Mucosa of descending colon (tissue), 3 donors: Measurements from ENCODE around the gene NRSN1. TPM values are rescaled to one million over a fixed set of nuclear protein-coding genes. Genes with fewer than 3 reads are reported as not detected.

Source experiments
- ATAC-seq: fragments of 200-7000 bp; cut with Tn5 transposase; one replicate; pipeline ENCODE4 v1.9.1; 2020; ENCODE audit warnings: mild to moderate bottlenecking, moderate library complexity
- DNase-seq, 3 donors: peaks; one replicate each; pipeline ENCODE4 v3.0.0-alpha.2; 2020
- H3K36me3 ChIP-seq: fragments of 200-600 bp; one replicate; pipeline ENCODE4 v1.8.0; 2021; ENCODE audit warnings: low read depth, mild to moderate bottlenecking
- H3K4me1 ChIP-seq: fragments of 200-600 bp; one replicate; pipeline ENCODE4 v1.8.0; 2021; ENCODE audit warnings: low read depth, mild to moderate bottlenecking
- H3K4me3 ChIP-seq: fragments of 200-600 bp; one replicate; pipeline ENCODE4 v1.8.0; 2021; ENCODE audit warnings: mild to moderate bottlenecking
- H3K9me3 ChIP-seq: fragments of 200-600 bp; one replicate; pipeline ENCODE4 v1.8.0; 2021; ENCODE audit warnings: mild to moderate bottlenecking
- CTCF ChIP-seq: fragments of 200-600 bp; IDR thresholded peaks from one replicate; pipeline ENCODE4 v1.8.0; 2022; ENCODE audit warnings: antibody characterized with exemption, mild to moderate bottlenecking
- intact Hi-C, 2 donors: fragments of 100-400 bp; cut with DNase I in 1 of 2; cut with micrococcal nuclease in 1 of 2; formaldehyde crosslinking; loops; one replicate each; pipeline versions ENCODE4 v1.11.0 to v1.11.1; 2022; cut with DNase I, micrococcal nuclease
- total RNA-seq, 3 donors: library from RNA; stranded (reverse); fragmentation: NEBNext Ultra II Directional in 2 of 3; extraction: Animal tissue kit (Norgen Biotek cat#: 25700) in 2 of 3; gene quantifications; one replicate each; pipeline versions ENCODE4 v1.2.1 to v1.2.4, GENCODE V29; 2021 to 2023
- donor health status: DM: no; HTN: no; CAD: no; lungs with moderate emphysema.
- donor health status: DM: no; HTN: no; CAD: no.
- donor health status: DM: no; HTN: yes; CAD: no.

NRSN1 gene
- total RNA-seq, 3 donors from 2014 or later: 2.4 TPM; not detected in 2

GRCh38 chr6:24093381-24093780 is 32.6 kb upstream of the NRSN1 start:
- DNase-seq (no peak), ATAC-seq (no peak)
- H3K4me1 ChIP-seq: no peaks in the 10 kb centered on the region
- no peaks in the 10 kb centered on the region for H3K9me3 ChIP-seq
- TF ChIP-seq CTCF: no peak
- intact Hi-C loops: no loop called here
- no peak overlapping the region for H3K4me3 ChIP-seq
- no peaks in the 10 kb centered on the region for H3K36me3 ChIP-seq

- Histone ChIP-seq H3K4me3 (no peak overlapping the region), H3K9me3 (no peaks in the 10 kb centered on the region), H3K4me1 (no peaks in the 10 kb centered on the region), H3K36me3 (no peaks in the 10 kb centered on the region)
- TF ChIP-seq CTCF: no peak
- DNase-seq (no peak), ATAC-seq (no peak)
- intact Hi-C loops: no loop called here
These were observed 26.8 kb upstream of the NRSN1 start for GRCh38 chr6:24099181-24099580.

- no peaks in the 10 kb centered on the region for H3K4me1 ChIP-seq
- no peaks in the 10 kb centered on the region for H3K9me3 ChIP-seq
- H3K36me3 ChIP-seq: no peaks in the 10 kb centered on the region
- intact Hi-C loops: no loop called here
- ATAC-seq (no peak), DNase-seq (no peak)
- no peak overlapping the region for H3K4me3 ChIP-seq
- no peak for TF ChIP-seq CTCF
These were observed 25.8 kb upstream of the NRSN1 start for GRCh38 chr6:24100024-24100769.

- no peak for ATAC-seq
- intact Hi-C loops: no loop called here
These were observed 25.3 kb upstream of the NRSN1 start for GRCh38 chr6:24100770-24101155.

GRCh38 chr6:24105191-24105590 is 20.8 kb upstream of the NRSN1 start:
- TF ChIP-seq CTCF: no peak
- ATAC-seq (no peak), DNase-seq (no peak)
- Histone ChIP-seq H3K36me3 (no peaks in the 10 kb centered on the region), H3K9me3 (no peaks in the 10 kb centered on the region), H3K4me3 (no peak overlapping the region), H3K4me1 (no peaks in the 10 kb centered on the region)
- intact Hi-C loops: no loop called here

More at GRCh38 chr6:24100770-24101155, 25.3 kb upstream of the NRSN1 start:
- Histone ChIP-seq H3K4me1 (no peaks in the 10 kb centered on the region), H3K4me3 (no peak overlapping the region), H3K9me3 (no peaks in the 10 kb centered on the region), H3K36me3 (no peaks in the 10 kb centered on the region)
- DNase-seq: no peak
- no peak for TF ChIP-seq CTCF
